NCI-H2171 (cell line): ENCODE results near the gene POLR1F.

ENCODE experiments used
- DNase-seq: peaks from one replicate; lab custom pipeline; 2025; lab: John Stamatoyannopoulos, UW

The POLR1F gene

DNA sequence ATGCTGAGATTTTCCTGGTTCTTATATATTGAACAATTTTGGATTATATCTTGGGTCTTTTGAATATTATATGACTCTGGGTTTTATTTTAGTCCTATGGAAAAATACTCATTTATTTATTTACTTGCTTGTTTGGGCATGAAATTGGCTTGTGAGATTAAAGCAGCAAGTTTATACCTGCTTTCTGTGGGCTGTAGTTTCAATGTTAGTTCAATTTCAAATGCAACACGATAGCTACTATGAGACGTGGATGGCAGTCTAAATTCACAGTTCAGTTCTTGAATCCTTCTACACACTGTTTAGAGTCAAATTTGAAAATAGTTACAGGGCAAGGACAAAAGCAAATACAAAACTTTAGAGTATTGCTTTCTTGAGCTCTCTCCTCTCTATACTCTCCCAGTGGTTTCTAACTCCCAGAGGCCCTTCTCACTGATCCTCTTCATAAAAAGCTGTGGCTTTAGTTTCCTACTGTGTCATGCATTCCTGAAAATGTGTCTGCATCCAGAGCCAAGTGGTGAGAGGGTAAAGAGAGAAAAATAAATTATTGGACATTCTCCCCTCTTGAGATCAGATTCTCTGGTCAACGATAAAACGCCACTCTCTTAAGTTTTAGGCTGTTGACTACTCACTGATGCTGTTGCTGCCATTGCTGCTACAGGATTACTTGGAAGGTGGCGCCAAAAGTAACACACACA is 34.4 kb downstream of the POLR1F start:
- no peak for DNase-seq

DNA sequence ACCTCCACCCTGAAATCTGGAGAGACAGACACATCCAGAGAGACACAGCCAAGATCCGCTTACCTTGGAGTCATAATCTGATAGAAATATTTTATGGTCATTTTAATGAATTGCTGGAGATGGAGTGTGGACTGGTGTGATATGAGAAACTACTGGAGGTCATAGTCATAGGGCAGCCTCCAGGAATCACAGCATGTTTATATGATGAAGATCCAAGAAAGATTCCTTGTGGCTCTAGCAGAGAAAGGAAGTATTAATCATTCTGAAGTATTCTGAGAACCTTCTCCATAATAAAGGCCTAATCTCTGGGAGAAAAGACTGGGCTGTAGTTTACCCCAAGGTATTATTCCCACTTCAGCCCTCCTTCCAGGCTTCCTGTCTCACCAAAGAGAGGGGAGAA is 38.0 kb downstream of the POLR1F start:
- no peak for DNase-seq

DNA sequence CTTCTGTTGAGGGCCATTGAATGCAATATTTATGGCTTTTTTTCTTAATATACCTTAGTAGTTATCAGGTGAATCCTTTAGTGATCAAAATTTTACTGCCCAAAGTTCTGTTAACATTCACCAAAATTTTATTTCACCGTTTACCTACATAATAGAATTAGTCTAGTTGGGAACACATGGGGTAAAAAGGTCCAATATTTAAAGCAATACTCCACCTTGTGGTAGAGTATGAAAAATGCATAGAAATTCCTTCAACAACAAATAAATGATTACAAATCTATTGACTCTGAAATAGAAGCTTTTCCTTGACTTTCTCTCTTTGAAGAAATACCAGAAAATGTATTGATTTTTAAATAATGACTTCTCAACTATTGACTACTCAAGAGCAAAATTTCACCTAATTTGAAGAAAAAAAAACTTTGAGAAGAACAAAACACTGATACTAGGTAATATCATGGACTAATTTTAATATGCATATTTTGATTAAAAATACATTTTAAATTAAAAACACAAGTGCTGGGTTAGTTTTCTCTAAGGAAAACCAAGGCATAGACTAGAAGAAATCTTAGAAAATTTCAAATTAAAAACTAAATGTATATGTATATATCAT is 43.3 kb downstream of the POLR1F start:
- DNase-seq: no peak

DNA sequence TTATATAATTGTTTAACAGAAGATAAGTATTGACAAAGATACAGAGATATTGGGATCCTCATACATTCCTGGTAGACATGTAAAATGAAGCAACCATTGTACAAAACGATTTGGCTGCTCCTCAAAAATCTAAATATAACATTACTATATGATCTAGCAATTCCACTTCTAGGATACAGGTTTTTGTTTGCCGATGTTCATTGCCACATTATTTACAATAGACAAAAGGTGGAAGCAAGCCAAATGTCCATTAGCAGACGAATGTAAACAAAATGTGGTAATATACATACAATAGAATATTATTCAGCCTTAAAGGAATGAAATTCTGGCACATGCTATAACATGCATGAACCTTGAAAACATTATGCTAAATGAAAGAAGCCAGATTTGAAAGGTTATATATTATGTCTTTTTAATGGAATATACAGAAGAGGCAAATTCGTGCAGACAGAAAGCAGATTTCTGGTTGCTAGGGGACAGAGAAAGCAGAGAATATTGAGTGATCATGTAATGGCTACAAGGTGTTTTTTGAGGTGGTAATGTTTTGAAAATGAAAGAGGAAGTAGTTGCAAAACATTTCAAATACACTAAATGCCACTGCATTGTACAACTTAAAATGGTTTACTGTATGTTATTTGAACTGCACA is 44.9 kb downstream of the POLR1F start:
- no peak for DNase-seq

DNA sequence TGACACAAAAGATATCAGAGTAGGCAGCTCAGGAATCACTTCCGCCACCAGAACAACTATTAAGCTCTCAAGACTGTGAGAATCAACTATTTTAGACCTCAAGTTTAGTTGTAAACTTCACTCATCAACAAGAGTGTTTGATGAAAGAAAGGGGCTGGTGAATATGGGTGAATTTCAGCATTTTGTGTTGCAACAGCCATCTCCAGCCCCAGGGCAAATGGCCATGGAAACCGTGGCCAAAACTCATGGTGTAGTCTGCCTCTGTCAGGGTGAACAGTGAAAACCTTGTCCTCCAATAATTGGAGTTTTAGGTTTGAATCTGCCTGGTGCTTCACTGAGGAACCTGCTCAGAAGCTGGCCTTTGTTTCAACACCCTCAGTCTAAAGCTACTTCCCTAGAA is 60.0 kb downstream of the POLR1F start:
- DNase-seq: no peak
